SK-N-MC (cell line): ENCODE results near the gene ZDHHC19.

Experiments
- EZH2 ChIP-seq: fragments of 200-600 bp; sonication (generic); IDR thresholded peaks from one replicate; pipeline ENCODE4 v1.6.1; 2017; ENCODE audit warnings: antibody characterized with exemption
- FOXP2 ChIP-seq: optimal IDR thresholded peaks from 2 replicates; pipeline ENCODE3; 2011; ENCODE audit warnings: mild to moderate bottlenecking, moderate library complexity; ENCODE audit not compliant: insufficient read depth; ENCODE audit errors: extremely low read length, control extremely low read depth
- POLR2AphosphoS5 ChIP-seq: IDR thresholded peaks from 2 replicates; pipeline ENCODE4 v1.6.1; 2012; ENCODE audit warnings: mild to moderate bottlenecking, low read depth, low read length, borderline replicate concordance

- TF ChIP-seq POLR2AphosphoS5 (no peak), EZH2 (no peak), FOXP2 (no peak)
These were observed 16.7 kb downstream of the ZDHHC19 start for GRCh38 chr3:196194542-196194915.
